ENCODE data around the gene CEP170B.

CEP170B gene

DNA sequence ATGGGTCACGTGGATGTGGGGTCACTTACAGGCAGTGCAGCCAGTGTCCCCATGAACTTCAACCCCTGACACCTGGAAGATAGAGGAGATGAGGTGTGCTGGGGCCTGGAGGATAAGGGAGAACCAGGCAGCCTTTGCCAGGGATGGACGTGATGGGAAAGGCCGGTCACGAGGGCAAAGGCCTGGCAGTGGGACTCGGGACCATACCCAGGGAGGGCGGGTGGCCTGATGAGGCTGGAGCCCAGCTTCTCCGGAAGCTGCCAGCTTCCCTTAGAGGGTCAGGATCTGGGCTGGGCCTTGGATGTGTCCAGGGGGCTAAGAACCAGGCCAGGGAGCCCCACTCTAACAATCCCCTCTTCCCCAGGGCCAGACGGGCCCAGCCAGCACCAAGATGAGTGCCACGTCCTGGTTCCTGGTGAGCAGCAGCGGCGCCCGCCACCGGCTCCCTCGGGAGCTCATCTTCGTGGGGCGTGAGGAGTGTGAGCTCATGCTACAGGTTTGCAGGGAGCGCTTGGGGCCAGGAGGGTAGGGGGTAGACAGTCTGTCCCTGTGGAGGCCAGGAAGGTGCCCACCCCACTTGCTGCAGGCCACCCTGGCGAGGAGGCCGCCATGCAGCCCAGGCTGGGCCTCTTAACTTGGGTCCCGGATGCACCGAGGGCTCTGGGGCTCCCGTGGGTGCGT, 3.1 kb downstream of the CEP170B start:
- no peak for DNase-seq

GRCh38 chr14:104868811-104869572, 3.9 kb downstream of the CEP170B start:
- DNase-seq: no peak

DNA sequence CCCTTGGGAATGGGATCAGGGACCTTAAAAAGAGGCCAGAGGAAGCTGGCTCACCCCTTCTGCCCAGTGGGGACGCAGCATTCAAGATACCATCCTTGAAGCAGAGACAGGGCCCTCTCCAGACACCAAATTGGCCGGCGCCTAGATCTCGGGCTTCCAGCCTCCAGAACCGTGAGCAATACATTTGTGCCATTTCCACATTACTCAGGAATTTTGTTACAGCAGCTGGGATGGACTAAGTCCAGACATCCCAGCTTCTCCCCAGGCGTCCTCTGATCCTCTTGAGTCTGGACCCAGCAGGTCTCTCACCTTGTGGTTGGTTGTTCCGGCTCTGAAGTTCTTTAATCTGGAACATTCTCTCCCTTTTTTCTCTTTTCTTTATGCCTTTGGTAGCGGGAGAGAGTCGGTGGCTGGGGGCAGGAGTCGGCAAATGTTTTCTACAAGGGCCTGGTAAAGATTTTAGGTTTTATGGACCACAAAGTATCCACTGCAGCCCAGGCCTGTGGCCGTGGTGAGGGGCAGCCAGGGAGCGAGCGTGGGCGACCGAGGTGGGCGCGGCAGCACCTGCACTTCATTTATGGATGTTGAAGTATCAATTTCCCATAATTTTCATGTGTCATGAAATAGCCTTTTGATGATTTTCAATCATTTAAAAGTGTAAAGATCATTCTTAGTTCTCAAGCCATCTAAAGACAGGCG, 4.8 kb downstream of the CEP170B start:
- no peak for DNase-seq

- no peak for DNase-seq
Measured at GRCh38 chr14:104870368-104871144, 5.5 kb downstream of the CEP170B start.

GRCh38 chr14:104871145-104871655, 6.1 kb downstream of the CEP170B start:
- DNase-seq: no peak

GRCh38 chr14:104871656-104872468, 6.8 kb downstream of the CEP170B start:
- DNase-seq: no peak

DNA sequence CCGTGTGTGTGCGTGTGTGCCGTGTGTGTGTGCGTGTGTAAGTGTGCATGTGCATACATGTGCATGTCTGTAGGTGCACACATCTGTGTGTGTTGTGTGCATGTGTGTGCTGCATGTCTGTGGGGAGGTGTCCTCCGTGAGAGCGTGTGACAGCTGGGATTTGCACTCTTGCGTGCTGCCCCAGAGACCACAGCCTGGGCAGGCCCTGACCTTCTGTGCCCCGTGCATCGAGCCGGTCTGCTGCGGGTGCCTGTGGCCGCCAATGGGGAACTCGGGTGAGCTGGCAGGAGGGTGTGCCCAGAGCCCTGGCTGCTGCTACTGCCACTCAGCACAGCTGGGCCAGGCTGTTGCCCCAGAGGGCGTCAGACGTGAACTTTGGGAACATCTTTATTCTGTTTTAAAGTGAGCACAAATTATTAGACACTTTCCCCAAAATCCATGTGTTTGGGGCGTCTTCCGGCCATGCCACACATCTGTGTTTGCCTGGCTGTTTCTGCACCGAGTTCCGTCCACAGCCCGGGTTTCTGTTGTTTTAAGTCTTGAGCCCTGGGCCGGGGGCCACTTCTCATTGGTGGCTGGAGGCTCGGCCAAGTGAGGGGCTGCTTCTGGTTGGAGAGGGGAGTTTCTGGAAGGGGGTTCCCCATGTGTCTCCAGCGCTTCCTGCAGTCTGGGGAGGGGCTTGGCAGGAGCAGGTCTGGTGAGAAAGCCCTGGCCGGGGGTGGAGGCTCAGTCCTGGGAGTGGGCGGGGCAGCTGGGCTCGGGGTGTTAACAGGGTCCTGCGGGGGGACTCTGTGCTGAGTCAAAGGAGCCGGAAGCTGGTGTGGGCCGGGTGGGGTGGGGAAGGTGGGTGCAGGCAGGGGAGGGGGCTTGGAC, 7.6 kb downstream of the CEP170B start:
- DNase-seq: no peak

- DNase-seq: no peak
Measured at GRCh38 chr14:104873380-104874055, 8.4 kb downstream of the CEP170B start.

- no peak for DNase-seq
Measured at GRCh38 chr14:104874110-104874531, 9.1 kb downstream of the CEP170B start.

DNA sequence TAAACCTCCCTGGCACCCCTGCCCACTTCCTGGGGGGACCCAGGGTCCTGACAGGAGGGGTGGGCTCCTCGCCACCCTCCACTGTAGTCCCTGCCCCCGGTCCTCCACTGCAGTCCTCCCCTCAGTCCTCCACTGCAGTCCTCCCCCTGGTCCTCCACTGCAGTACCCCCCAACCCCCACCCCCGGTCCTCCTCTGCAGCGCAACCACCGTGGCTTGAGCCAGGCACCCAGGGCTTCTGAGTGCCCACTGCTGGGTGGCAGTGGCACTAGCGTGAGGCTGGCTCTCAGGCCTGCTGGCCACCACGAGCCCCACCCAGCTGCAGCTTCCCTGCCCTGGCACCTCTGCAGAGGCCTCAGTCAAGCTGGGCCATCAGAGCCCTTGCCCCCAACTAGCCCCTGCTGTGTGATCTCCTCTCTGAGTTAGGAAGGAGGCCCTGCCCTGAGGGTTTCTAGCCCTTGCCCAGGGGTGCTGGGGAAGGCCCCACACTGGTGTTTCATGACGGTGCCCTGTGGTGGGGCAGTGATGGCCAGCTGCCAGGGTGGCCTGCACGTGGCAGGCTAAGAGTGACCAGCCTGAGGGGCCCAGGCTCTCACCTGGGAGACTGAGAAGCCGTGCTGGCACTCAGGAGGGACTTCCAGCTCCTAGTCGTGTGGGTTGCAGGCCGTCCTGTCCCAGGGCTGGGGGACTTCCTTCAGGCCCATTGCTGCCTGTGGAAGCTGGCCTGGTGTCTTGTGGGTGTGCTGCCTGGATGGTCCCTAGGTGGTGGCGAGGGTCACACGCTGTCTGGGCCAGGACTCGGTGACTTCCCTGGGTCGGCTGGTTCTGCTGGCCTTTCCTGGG, 9.7 kb downstream of the CEP170B start:
- DNase-seq: no peak

GRCh38 chr14:104875412-104875751, 10.3 kb downstream of the CEP170B start:
- DNase-seq: no peak

GRCh38 chr14:104875811-104876210, 10.7 kb downstream of the CEP170B start:
- no peak for DNase-seq

DNA sequence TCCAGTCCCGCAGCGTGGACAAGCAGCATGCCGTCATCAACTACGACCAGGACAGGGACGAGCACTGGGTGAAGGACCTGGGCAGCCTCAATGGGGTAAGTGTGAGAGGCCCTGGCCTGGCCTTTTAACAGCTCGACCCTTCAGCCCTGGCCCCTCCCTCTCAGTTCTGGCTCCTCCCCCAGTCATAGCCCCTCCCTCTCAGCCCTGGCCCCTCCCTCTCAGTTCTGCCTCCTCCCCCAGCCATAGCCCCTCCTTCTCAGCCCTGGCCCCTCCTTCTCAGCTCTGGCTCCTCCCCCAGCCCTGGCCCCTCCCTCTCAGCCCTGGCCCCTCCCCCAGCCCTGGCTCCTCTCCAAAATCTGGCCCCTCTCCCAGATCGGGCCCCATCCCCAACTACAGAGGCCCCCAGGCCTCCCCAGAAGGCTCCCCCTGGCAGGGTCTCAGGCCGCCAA, 11.2 kb downstream of the CEP170B start:
- DNase-seq: no peak

GRCh38 chr14:104877066-104877805, 12.2 kb downstream of the CEP170B start:
- no peak for DNase-seq

DNA sequence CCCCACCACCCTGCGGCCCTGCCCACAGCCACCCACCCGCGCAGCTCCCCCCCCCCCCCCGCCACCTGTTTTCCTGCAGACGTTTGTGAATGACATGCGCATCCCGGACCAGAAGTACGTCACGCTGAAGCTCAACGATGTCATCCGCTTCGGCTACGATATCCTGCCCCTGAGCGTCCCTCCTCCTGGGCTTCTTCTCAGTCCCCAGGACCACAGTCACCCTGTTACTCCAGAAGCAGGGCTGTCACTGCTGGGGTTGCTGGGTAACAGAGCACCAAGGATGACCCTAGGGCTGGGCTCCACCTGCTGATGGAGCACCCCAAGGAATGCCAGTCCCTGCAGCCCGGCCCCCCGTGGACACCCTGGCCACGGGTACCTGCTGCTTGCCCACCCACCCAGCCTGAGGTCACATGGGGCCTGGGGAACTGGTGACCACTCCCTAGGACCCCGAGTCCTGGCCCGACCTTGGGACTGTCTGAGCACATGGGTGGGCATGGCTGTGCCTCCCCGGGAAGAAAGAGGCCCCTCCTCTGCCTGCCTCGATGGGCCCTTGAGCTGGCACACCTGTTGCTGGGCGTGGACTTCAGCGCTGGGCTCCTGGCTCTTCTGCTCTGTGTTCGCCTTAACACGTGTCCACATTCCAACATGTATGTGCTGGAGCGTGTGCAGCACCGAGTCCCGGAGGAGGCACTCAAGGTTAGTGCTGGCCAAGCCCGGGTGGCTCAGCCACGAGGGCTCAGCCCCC, 12.9 kb downstream of the CEP170B start:
- no peak for DNase-seq

DNA sequence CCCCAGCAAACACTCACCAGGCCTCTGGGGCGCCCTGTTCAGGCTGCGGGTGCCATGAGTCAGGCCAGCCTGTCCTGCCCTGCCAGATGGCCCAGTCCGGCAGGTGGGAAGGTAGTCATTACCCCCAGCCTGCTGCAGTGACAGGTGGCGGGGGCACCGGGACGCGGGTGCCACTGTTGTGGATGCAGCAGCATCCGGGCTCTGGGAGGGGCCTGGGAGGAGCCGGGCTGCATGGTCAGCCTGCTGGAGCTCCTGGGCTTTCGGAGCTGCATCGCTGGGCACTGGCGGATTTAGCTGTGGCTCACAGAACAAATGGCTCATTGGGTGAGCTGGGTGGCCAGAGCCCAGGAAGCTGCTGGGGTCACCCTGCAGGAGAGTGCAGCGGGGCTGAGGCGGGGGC, 13.5 kb downstream of the CEP170B start:
- no peak for DNase-seq

DNA sequence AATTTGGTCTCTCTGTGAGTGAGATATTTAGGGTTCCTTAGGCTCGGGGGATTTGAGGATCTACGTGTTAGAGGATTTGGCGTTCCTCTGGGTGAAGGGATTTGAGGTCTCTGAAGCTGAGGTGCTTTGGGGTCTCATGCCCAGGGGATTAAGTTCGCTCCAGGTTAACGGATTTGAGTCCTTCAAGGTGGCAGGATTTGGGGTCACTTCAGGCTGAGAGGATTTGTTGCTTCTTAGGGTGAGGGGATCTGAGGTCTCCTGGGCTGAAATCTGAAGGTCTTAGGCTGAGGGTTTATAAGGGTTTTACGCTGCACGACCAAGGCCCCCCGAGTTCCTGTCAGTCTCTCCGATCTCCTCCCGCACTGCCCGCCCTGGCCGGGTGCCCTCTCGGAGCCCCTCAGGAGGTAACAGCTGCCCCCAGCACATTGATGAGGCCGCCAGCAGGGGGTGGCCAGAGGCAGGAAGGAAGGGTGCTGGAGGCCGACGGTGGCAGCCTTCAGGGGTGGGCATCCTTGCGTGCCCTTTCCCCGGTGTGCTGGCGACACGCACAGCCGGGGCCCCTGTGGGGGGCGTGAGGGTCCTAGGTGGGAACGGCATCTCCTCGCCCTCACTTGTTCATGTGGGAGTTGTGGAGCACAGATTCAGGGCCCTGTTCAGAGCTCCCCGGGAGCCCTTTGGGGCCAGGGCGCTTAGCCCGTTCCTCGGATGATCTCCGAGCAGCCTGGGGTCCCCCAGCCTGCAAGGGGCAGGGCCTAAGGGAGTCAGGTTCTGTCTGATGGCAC, 14.3 kb downstream of the CEP170B start:
- DNase-seq: no peak

Data from NCI-H1048 (cell line).